GM18858 (cell line): Measurements from ENCODE around the gene ZC3H10.
"Not testable (repeated sequence)": the region's sequence is repeated elsewhere in the genome, so short reads cannot be mapped to it uniquely, and the experiment has no call there.

Experiments
- ATAC-seq: cut with Tn5 transposase; IDR thresholded peaks from one replicate; pipeline ENCODE4 v1.9.1; 2021; ENCODE audit not compliant: unreplicated experiment

Gene ZC3H10

GRCh38 chr12:56117778-56118687 is at the start of gene ZC3H10:
TSS of gene ZC3H10 (plus strand) at chr12:56118266. CDS start at chr12:56120563, 2,297 bp downstream.
- ATAC-seq: peak; percentile 89

GRCh38 chr12:56071648-56072047 is 46.4 kb upstream of the ZC3H10 start:
- ATAC-seq: no peak

- no peak for ATAC-seq
Observed at GRCh38 chr12:56074396-56074795, 43.7 kb upstream of the ZC3H10 start.

GRCh38 chr12:56077966-56078365 is 40.1 kb upstream of the ZC3H10 start:
- ATAC-seq: not testable (repeated sequence)

GRCh38 chr12:56078427-56078826 is 39.6 kb upstream of the ZC3H10 start:
- ATAC-seq: no peak

GRCh38 chr12:56078931-56079722 is 38.9 kb upstream of the ZC3H10 start:
- no peak for ATAC-seq

GRCh38 chr12:56079723-56080555 is 38.1 kb upstream of the ZC3H10 start, which contains the start of gene ERBB3:
TSS of gene ERBB3 (plus strand) at chr12:56080165. CDS start at chr12:56080301, 136 bp downstream.
- ATAC-seq: no peak

GRCh38 chr12:56080556-56081138 is 37.4 kb upstream of the ZC3H10 start:
- no peak for ATAC-seq

- ATAC-seq: no peak
Observed at GRCh38 chr12:56081393-56082347, 36.4 kb upstream of the ZC3H10 start.

- ATAC-seq: no peak
Observed at GRCh38 chr12:56082382-56082781, 35.7 kb upstream of the ZC3H10 start.

- ATAC-seq: no peak
Observed at GRCh38 chr12:56082967-56083366, 35.1 kb upstream of the ZC3H10 start.

- ATAC-seq: no peak
Observed at GRCh38 chr12:56084958-56085543, 33.0 kb upstream of the ZC3H10 start.

- ATAC-seq: no peak
Observed at GRCh38 chr12:56086096-56086495, 32.0 kb upstream of the ZC3H10 start.

- ATAC-seq: no peak
Observed at GRCh38 chr12:56086608-56087007, 31.5 kb upstream of the ZC3H10 start.

GRCh38 chr12:56087220-56087619 is 30.8 kb upstream of the ZC3H10 start:
- no peak for ATAC-seq

- ATAC-seq: no peak
Observed at GRCh38 chr12:56097738-56098137, 20.3 kb upstream of the ZC3H10 start.

GRCh38 chr12:56098592-56098991 is 19.5 kb upstream of the ZC3H10 start:
- ATAC-seq: no peak

- no peak for ATAC-seq
Observed at GRCh38 chr12:56099787-56100186, 18.3 kb upstream of the ZC3H10 start.

- ATAC-seq: no peak
Observed at GRCh38 chr12:56101045-56101444, 17.0 kb upstream of the ZC3H10 start.
